GM12878 (cell line): ENCODE results near the gene STK33. TPM values are rescaled to one million over a fixed set of nuclear protein-coding genes. Genes with fewer than 3 reads are reported as not detected.

Experiments used
- ATAC-seq: fragments of 200-7000 bp; cut with Tn5 transposase; 3 replicates; pipeline ENCODE4 v1.9.1; 2020; ENCODE audit warnings: mild to moderate bottlenecking, moderate library complexity
- BruUV-seq: library from RNA; stranded (reverse); fragments of 400-500 nt; replicated peaks from 2 replicates; lab custom pipeline; 2021; lab: Mats Ljungman, UMichigan
- CTCF ChIA-PET: fragments of 300-600 bp; sonication (Branson Sonifier 250); formaldehyde crosslinking; extraction: SDS; loops from one replicate; lab custom pipeline; 2021; ENCODE audit warnings: inconsistent platforms; lab: Yijun Ruan, JAX
- POLR2A ChIA-PET: fragments of 350-600 bp; formaldehyde crosslinking; extraction: SDS; loops from one replicate; lab custom pipeline; 2021; ENCODE audit warnings: inconsistent platforms; lab: Charles Lee
- RAD21 ChIA-PET: fragments of 300-600 bp; sonication (Branson Sonifier 250); formaldehyde crosslinking; loops from one replicate; lab custom pipeline; 2023; ENCODE audit warnings: antibody characterized with exemption; ENCODE audit not compliant: unreplicated experiment; lab: Charles Lee
- SMC1A ChIA-PET: fragments of 300-600 bp; sonication (Branson Sonifier 250); formaldehyde crosslinking; loops from one replicate; lab custom pipeline; 2023; ENCODE audit not compliant: unreplicated experiment, uncharacterized antibody; lab: Charles Lee
- DNase-seq: peaks from one replicate; pipeline ENCODE4 v3.0.0-alpha.2; 2011; ENCODE audit warnings: low read depth, low spot score
- FAIRE-seq: peaks from 3 replicates; lab custom pipeline; 2011; peaks lifted over from hg19 to GRCh38; lab: Jason Lieb, UNC
- H2AFZ ChIP-seq: 2 replicates; pipeline ENCODE4 v1.6.0; 2011; ENCODE audit warnings: low read depth, low read length, control low read depth; ENCODE audit not compliant: control insufficient read depth
- H3K27ac ChIP-seq: 2 replicates; pipeline ENCODE4 v1.5.1; 2011; ENCODE audit warnings: control low read depth; ENCODE audit not compliant: control insufficient read depth, insufficient read depth
- H3K27me3 ChIP-seq, 2 experiments: replicated peaks in 1 of 2; 2 replicates each; pipeline versions ENCODE4 v1.6.0 to v1.6.1; 2011; ENCODE audit warnings: low read length in 1 of 2; ENCODE audit not compliant: control insufficient read depth in 2 of 2, insufficient read depth in 2 of 2
- H3K36me3 ChIP-seq, 2 experiments: 2 replicates each; pipeline ENCODE4 v1.5.1; 2011; ENCODE audit warnings: low read length in 1 of 2; ENCODE audit not compliant: control insufficient read depth in 2 of 2, insufficient read depth in 2 of 2
- H3K4me1 ChIP-seq: 2 replicates; pipeline ENCODE4 v1.6.1; 2011; ENCODE audit warnings: mild to moderate bottlenecking, low read length, moderate library complexity, mixed read lengths; ENCODE audit not compliant: control insufficient read depth, insufficient read depth
- H3K4me2 ChIP-seq: 2 replicates; pipeline ENCODE4 v1.6.0; 2011; ENCODE audit warnings: control low read depth; ENCODE audit not compliant: control insufficient read depth, insufficient read depth
- H3K4me3 ChIP-seq: fragments of 200-600 bp; sonication (generic); 2 replicates; pipeline ENCODE4 v1.5.1; 2016
- H3K79me2 ChIP-seq: 2 replicates; pipeline ENCODE4 v1.6.0; 2011; ENCODE audit warnings: low read length; ENCODE audit not compliant: control insufficient read depth, insufficient read depth
- H3K9ac ChIP-seq: 2 replicates; pipeline ENCODE4 v1.8.0; 2011; ENCODE audit warnings: low read length, control low read depth, mixed read lengths; ENCODE audit not compliant: control insufficient read depth, insufficient read depth
- H3K9me3 ChIP-seq: replicated peaks from 3 replicates; pipeline ENCODE4 v1.5.1; 2011; ENCODE audit warnings: mild to moderate bottlenecking, low read length; ENCODE audit not compliant: control insufficient read depth, insufficient read depth
- H4K20me1 ChIP-seq: 2 replicates; pipeline ENCODE4 v1.6.0; 2011; ENCODE audit not compliant: control insufficient read depth, insufficient read depth
- KDM1A ChIP-seq: fragments of 200-600 bp; sonication (generic); IDR thresholded peaks from 2 replicates; pipeline ENCODE4 v1.6.1; 2016; ENCODE audit warnings: borderline replicate concordance
- NRF1 ChIP-seq: conservative IDR thresholded peaks from 2 replicates; pipeline ENCODE4 v1.6.1; 2011; ENCODE audit warnings: mild to moderate bottlenecking, low read depth, low read length, improper control_type of control experiment
- YY1 ChIP-seq: IDR thresholded peaks from 2 replicates; pipeline ENCODE4 v1.6.1; 2011; ENCODE audit warnings: low read depth, mild to moderate bottlenecking, low read length
- WGBS: methylation state at CpG from one replicate; pipeline ENCODE4 v1.1.6; 2016; ENCODE audit warnings: low lambda C conversion rate; ENCODE audit not compliant: insufficient replicate concordance, insufficient coverage; ENCODE audit errors: missing lambda C conversion rate; 5-methylcytosine and 5-hydroxymethylcytosine counted together
- in situ Hi-C: fragments of 300-500 bp; cut with MboI; formaldehyde crosslinking; loops from 9 replicates; pipeline ENCODE4 v1.14.3; 2018; ENCODE audit warnings: mixed read lengths
- intact Hi-C: fragments of 100-400 bp; cut with micrococcal nuclease; formaldehyde crosslinking; loops from one replicate; pipeline ENCODE4 v1.14.2; 2022; ENCODE audit not compliant: unreplicated experiment
- polyA plus RNA-seq, 11 experiments: library from polyadenylated mRNA; depleted of rRNA in 4 of 11; unstranded in 6 of 11; stranded (reverse) in 5 of 11; fragments of >200 nt; fragmentation: Nextera tagmentation in 4 of 11; fragmentation: Illumina TruSeq in 1 of 11; extraction: Ambion mirVana in 4 of 11; extraction: Trizol in 1 of 11; gene quantifications; 1 replicate in 1 of 11; 2 replicates in 10 of 11; pipeline versions ENCODE4 v1.2.1 to v1.2.3, GENCODE V29; 2011 to 2016; ENCODE audit warnings: inconsistent platforms in 2 of 11, missing spikeins in 2 of 11, low read depth in 1 of 11
- total RNA-seq, 4 experiments: library from RNA; depleted of rRNA in 3 of 4; stranded (reverse); fragments of >200 nt in 3 of 4; fragmentation: Illumina TruSeq in 1 of 4; extraction: Trizol in 1 of 4; gene quantifications; 2 replicates each; pipeline versions ENCODE4 v1.2.1 to v1.2.3, GENCODE V29; 2013 to 2021
- TF ChIP-seq, protein P1 (sequence below): fragments of 450-650 bp; IDR thresholded peaks from 2 replicates; pipeline ENCODE4 v1.6.1; 2017; ENCODE audit warnings: mild to moderate bottlenecking, moderate library complexity
- TF ChIP-seq, protein P2 (sequence below), 3 experiments: IDR thresholded peaks in 2 of 3; conservative IDR thresholded peaks in 1 of 3; 2 replicates each; pipeline ENCODE4 v1.5.1; 2011; ENCODE audit warnings: low read depth in 3 of 3, low read length in 3 of 3, mild to moderate bottlenecking in 3 of 3, control low read depth in 2 of 3, moderate library complexity in 2 of 3, inconsistent platforms in 1 of 3, mixed read lengths in 1 of 3; ENCODE audit not compliant: control insufficient read depth in 2 of 3, insufficient read depth in 1 of 3; ENCODE audit errors: extremely low read depth in 1 of 3

STK33 gene
- total and polyA plus RNA-seq, 10 of the 15 experiments (the other 5 are each of a cell fraction or from before 2014, with no cell fraction given): 5.2 to 27.3 (median 18.3) TPM

DNA sequence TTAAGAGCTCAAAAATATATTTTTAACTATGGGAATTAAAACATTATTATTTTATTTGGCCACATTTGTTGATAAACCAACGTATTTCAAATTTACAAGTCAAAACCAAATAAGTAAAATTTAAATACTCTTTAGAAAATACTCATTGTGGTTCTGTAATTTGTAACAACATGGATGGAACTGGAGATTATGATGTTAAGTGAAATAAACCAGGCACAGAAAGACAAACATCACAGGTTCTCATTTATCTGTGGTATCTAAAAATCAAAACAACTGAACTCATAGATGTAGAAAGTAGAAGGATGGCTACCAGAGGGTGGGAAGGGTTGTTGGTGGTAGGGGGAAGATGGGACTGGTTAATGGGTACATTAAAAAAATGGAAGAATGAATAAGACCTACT, 50.8 kb downstream of the STK33 start:
- no peaks in the 10 kb centered on the region for H3K79me2 ChIP-seq
- CTCF ChIA-PET: interaction anchor here (1.2 kb wide), 1 partner anchor 23 kb away, joined by 5 read pairs; no protein-coding TSS in a partner anchor
- no peak for ATAC-seq
- H2AFZ ChIP-seq: no peak overlapping the region
- no peak overlapping the region for H3K9ac ChIP-seq
- no peak for DNase-seq
- no peak overlapping the region for H3K4me2 ChIP-seq
- H3K4me3 ChIP-seq: no peak overlapping the region
- TF ChIP-seq, protein P1, sequence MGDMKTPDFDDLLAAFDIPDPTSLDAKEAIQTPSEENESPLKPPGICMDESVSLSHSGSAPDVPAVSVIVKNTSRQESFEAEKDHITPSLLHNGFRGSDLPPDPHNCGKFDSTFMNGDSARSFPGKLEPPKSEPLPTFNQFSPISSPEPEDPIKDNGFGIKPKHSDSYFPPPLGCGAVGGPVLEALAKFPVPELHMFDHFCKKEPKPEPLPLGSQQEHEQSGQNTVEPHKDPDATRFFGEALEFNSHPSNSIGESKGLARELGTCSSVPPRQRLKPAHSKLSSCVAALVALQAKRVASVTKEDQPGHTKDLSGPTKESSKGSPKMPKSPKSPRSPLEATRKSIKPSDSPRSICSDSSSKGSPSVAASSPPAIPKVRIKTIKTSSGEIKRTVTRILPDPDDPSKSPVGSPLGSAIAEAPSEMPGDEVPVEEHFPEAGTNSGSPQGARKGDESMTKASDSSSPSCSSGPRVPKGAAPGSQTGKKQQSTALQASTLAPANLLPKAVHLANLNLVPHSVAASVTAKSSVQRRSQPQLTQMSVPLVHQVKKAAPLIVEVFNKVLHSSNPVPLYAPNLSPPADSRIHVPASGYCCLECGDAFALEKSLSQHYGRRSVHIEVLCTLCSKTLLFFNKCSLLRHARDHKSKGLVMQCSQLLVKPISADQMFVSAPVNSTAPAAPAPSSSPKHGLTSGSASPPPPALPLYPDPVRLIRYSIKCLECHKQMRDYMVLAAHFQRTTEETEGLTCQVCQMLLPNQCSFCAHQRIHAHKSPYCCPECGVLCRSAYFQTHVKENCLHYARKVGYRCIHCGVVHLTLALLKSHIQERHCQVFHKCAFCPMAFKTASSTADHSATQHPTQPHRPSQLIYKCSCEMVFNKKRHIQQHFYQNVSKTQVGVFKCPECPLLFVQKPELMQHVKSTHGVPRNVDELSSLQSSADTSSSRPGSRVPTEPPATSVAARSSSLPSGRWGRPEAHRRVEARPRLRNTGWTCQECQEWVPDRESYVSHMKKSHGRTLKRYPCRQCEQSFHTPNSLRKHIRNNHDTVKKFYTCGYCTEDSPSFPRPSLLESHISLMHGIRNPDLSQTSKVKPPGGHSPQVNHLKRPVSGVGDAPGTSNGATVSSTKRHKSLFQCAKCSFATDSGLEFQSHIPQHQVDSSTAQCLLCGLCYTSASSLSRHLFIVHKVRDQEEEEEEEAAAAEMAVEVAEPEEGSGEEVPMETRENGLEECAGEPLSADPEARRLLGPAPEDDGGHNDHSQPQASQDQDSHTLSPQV: no peak
- TF ChIP-seq YY1 (no peak), KDM1A (no peak), NRF1 (no peak)
- TF ChIP-seq, protein P2, sequence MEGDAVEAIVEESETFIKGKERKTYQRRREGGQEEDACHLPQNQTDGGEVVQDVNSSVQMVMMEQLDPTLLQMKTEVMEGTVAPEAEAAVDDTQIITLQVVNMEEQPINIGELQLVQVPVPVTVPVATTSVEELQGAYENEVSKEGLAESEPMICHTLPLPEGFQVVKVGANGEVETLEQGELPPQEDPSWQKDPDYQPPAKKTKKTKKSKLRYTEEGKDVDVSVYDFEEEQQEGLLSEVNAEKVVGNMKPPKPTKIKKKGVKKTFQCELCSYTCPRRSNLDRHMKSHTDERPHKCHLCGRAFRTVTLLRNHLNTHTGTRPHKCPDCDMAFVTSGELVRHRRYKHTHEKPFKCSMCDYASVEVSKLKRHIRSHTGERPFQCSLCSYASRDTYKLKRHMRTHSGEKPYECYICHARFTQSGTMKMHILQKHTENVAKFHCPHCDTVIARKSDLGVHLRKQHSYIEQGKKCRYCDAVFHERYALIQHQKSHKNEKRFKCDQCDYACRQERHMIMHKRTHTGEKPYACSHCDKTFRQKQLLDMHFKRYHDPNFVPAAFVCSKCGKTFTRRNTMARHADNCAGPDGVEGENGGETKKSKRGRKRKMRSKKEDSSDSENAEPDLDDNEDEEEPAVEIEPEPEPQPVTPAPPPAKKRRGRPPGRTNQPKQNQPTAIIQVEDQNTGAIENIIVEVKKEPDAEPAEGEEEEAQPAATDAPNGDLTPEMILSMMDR (IDR thresholded peaks at IDR 0.05 in 2 of 3, conservative IDR thresholded peaks at IDR 0.05 in 1 of 3; ENCODE audit: control insufficient read depth in 2 of 3, extremely low read depth in 1 of 3, insufficient read depth in 1 of 3, low read depth in 3 of 3, low read length in 3 of 3): no peak
- in situ Hi-C loops: no loop called here
- BruUV-seq: no TSS peak
- RAD21 ChIA-PET: no interaction called here
- POLR2A ChIA-PET: no interaction called here
- WGBS: 0% methylated on average over 1 of the region's 1 CpG
- no peak for FAIRE-seq
- H3K27me3 ChIP-seq: no peaks in the 10 kb centered on the region
- no peak overlapping the region for H3K27ac ChIP-seq
- H3K36me3 ChIP-seq: no peaks in the 10 kb centered on the region
- no peaks in the 10 kb centered on the region for H3K9me3 ChIP-seq
- SMC1A ChIA-PET: no interaction called here
- no peaks in the 10 kb centered on the region for H3K4me1 ChIP-seq
- intact Hi-C loops: no loop called here
- no peaks in the 10 kb centered on the region for H4K20me1 ChIP-seq
